Measurements from ENCODE around the gene LILRB5. TPM values are rescaled to one million over a fixed set of nuclear protein-coding genes. Genes with fewer than 3 reads are reported as not detected.
"Not testable (repeated sequence)": the region's sequence is repeated elsewhere in the genome, so short reads cannot be mapped to it uniquely, and the experiment has no call there.

LILRB5 gene
- total RNA-seq, 1 donor from 2014 or later = 12.3 TPM

GRCh38 chr19:54282686-54283470, 25.8 kb upstream of the LILRB5 start:
- intact Hi-C loops (cut with DNase I) = no loop called here
- Histone ChIP-seq H3K36me3 (no peaks in the 10 kb centered on the region), H3K27me3 (no peaks in the 10 kb centered on the region), H3K27ac (no peak overlapping the region), H3K4me3 (no peak overlapping the region), H3K9me3 (no peaks in the 10 kb centered on the region), H3K4me1 (no peaks in the 10 kb centered on the region)
- TF ChIP-seq POLR2AphosphoS5 (IDR thresholded peaks at IDR 0.05; ENCODE audit: insufficient read depth in 1 of 2, low read depth in 1 of 2) (no peak), CTCF (IDR thresholded peaks at IDR 0.05) (no peak), POLR2A (IDR thresholded peaks at IDR 0.05) (no peak)
- no peak for DNase-seq (ENCODE audit: extremely low spot score in 2 of 2)

DNA sequence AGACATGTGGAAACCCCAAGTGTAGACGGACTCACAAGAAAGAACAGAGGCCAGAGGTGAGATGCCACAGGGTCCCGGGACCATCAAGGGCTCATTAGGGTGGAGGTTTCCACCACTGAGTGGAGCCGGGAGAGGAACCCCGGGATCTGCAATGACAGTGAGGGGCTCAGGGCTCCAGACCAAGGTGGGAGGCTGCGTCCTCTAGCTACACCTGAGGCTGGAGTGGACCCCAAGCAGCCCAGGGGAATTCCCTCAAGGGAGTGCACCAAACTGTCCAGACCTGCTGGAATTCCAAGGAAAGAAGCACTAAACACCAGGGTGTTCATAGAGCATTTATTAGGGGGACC, 24.6 kb upstream of the LILRB5 start:
- DNase-seq (ENCODE audit: extremely low spot score in 2 of 2); intact Hi-C loops (cut with DNase I): not testable (repeated sequence)

DNA sequence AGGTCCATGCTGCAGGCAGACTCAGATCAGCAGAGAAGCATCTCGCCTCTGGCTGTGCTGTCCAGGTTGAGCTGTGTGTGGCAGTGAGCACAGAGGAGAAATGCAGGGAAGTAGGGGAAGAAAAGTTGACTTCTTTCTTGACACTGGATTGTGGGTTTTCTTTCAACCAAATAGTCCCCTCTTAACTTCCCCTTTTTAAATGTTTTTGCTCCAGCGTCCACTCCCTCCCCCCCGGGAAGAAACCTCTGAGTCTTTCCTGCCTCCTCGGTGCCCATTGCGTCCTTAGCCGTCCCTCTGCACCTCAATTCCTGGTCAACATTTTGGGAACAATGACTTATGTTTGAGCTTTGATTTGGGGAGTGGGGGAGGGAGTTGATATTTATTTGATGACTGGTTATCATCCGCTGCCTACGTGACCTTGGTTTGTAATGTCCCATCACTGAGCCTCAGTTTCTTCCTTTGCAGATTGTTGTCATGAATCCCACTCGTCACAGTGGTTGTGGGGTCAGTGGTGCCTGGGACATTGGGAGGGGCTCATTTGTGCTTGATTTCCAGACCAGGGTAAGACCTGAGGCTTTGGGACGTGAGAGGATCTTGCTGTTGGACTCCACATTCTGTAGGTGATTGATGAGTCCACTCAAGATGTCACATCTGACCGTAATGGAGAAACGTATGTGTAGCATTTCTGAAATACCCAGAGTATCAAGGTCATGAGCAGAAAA, 24.1 kb upstream of the LILRB5 start, which contains the start of gene LILRB2:
Gene LILRB2 (minus strand): TSS at position 104 of the 722 bp plus-strand sequence. CDS start 614 bp downstream, outside the sequence.
- intact Hi-C loops (cut with DNase I) = no loop called here
- Histone ChIP-seq H3K4me3 (no peak within 1 kb of the TSS), H3K27me3 (no peaks in the 10 kb centered on the region), H3K27ac (no peak within 1 kb of the TSS), H3K4me1 (no peaks in the 10 kb centered on the region), H3K9me3 (no peaks in the 10 kb centered on the region), H3K36me3 (no peaks in the 10 kb centered on the region)
- no peak for DNase-seq (ENCODE audit: extremely low spot score in 2 of 2)
- TF ChIP-seq POLR2A (IDR thresholded peaks at IDR 0.05) (no peak), POLR2AphosphoS5 (IDR thresholded peaks at IDR 0.05; ENCODE audit: insufficient read depth in 1 of 2, low read depth in 1 of 2) (no peak), CTCF (IDR thresholded peaks at IDR 0.05) (no peak)

More for the DNA sequence above, 24.6 kb upstream of the LILRB5 start:
- H3K4me3 ChIP-seq, H3K27ac ChIP-seq, H3K9me3 ChIP-seq, H3K36me3 ChIP-seq, H3K4me1 ChIP-seq, H3K27me3 ChIP-seq: not testable (repeated sequence)

DNA sequence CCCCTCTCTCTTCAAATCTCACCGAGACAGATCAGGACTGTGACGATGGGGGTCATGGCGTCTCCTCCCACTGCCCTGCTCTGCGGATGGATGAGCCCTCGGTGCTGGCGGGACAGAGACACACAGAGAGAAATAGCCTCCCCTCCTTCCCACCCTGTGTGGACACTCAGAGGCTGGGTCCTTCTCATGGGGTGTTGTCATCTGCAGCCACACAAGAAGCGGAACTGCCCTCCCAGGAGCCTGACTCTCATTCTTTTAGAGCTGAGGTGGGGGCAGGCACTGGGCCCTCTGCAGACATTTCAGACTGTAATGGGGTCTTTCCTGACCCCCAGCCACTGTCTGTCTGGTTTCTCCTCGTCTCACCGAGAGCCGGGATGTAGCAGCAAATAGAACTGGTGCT, 23.4 kb upstream of the LILRB5 start:
- H3K27ac ChIP-seq; H3K4me1 ChIP-seq; H3K27me3 ChIP-seq; intact Hi-C loops (cut with DNase I); DNase-seq (ENCODE audit: extremely low spot score in 2 of 2); H3K36me3 ChIP-seq; H3K4me3 ChIP-seq; H3K9me3 ChIP-seq: not testable (repeated sequence)

DNA sequence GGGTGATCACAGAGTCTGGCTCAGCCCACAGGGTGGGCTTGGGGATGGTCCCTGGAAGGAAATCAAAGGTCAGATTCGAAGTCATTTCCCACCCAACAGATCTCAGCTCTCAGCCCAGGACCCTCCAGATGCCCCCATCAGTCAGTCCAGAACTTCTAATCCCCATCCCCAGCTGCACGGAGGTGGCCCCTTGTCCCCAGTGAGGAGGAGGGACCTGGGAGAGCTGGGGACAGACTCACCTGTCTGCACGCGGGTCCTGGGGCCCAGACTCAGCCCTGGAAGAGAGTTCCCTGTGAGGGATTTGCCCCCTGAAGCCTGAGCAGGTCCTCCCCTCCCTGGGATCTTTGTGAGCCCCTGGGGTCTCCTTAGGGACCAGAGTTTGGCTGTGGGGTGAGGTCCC, 23.0 kb upstream of the LILRB5 start:
- not testable (repeated sequence) for DNase-seq (ENCODE audit: extremely low spot score in 2 of 2)

GRCh38 chr19:54279406-54279962, 22.4 kb upstream of the LILRB5 start:
- Histone ChIP-seq H3K27ac (no peak overlapping the region), H3K9me3 (no peaks in the 10 kb centered on the region), H3K36me3 (no peaks in the 10 kb centered on the region), H3K4me3 (no peak overlapping the region), H3K4me1 (no peaks in the 10 kb centered on the region), H3K27me3 (no peaks in the 10 kb centered on the region)
- no peak for DNase-seq (ENCODE audit: extremely low spot score in 2 of 2)
- intact Hi-C loops (cut with DNase I) = no loop called here
- TF ChIP-seq CTCF (IDR thresholded peaks at IDR 0.05) = no peak
- TF ChIP-seq POLR2A (IDR thresholded peaks at IDR 0.05) = no peak
- TF ChIP-seq POLR2AphosphoS5 (IDR thresholded peaks at IDR 0.05; ENCODE audit: insufficient read depth in 1 of 2, low read depth in 1 of 2) = no peak

More for the DNA sequence above, 23.0 kb upstream of the LILRB5 start:
- H3K27me3 ChIP-seq; intact Hi-C loops (cut with DNase I); H3K27ac ChIP-seq; H3K36me3 ChIP-seq; H3K9me3 ChIP-seq; H3K4me3 ChIP-seq; H3K4me1 ChIP-seq: not testable (repeated sequence)

DNA sequence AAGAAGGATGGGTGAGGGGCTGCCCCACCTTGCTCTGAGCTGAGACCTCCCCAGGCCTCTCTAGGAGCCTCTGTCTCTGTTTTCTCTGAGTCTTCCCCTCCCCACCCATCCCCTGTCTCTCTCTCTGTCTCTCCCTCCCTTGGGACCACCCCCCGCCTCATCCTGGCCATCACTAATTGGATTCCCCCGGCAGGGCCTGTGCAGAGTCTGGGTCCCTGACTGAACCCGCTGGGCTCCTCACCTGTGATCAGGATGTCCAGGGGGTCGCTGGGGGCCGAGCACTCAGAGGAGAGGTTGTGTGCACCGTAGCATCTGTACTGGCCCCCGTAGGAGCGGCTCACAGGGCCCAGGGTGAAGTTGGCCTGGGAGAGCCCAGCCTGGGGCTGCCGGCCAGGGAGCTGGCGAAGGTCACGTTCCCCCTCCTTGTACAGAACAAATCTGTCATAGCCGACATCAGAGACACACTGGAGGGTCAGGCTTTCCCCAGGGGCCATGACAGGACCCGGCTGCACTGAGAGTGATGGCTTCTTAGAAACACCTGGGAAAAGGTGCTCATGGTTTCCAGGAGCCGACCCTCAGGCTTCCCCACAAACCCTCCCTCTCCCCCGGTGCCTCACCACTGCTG, 21.6 kb upstream of the LILRB5 start:
- H3K36me3 ChIP-seq; H3K4me3 ChIP-seq; H3K4me1 ChIP-seq; H3K27ac ChIP-seq; DNase-seq (ENCODE audit: extremely low spot score in 2 of 2); H3K9me3 ChIP-seq; H3K27me3 ChIP-seq; intact Hi-C loops (cut with DNase I): not testable (repeated sequence)

DNA sequence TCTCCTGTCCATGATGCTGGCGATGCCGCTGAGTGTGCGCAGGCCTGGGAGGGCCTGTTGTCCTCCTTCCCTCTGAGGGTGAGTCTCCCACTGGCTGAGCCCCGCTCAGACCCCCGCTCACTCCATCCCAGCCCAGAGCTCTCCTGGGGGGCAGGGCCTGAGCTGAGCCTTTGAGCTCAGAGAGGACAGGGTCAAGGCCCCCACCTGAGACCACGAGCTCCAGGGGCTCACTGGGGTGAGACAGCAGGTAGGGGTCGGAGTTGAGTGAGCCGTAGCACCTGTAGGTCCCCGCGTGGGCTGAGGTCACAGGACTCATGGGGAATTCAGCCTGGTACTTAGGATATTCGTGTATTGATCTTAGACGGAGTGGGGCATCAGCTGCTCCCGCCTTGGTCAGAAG, 21.0 kb upstream of the LILRB5 start:
- H3K36me3 ChIP-seq; intact Hi-C loops (cut with DNase I); H3K27ac ChIP-seq; H3K4me3 ChIP-seq; H3K9me3 ChIP-seq; DNase-seq (ENCODE audit: extremely low spot score in 2 of 2); H3K4me1 ChIP-seq; H3K27me3 ChIP-seq: not testable (repeated sequence)

DNA sequence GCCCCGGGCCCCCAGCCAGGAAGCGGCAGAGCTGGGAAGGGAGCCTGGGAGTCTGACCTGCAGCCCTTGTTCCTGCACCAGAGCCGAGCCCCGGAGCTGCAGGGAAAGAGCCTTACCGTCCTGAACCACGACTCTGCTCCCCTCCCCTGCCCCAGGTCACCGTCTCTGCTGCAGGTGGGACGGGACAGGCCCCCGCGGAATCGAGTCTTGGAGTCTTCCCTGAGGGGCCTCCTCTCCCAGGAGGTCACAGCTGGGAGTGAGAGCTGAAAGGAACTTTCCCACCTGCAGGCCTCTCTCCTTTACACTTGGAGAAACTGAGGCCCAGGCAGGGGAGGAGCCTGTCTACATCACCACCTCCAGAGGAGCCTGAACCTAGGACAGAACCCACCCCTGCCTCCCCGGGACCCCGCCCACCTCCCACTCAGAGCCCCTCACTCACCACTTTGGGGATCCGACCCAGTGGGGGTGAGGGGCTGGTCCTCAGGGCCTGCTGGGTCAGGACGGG, 20.1 kb upstream of the LILRB5 start:
- H3K27ac ChIP-seq; DNase-seq (ENCODE audit: extremely low spot score in 2 of 2); H3K9me3 ChIP-seq; H3K36me3 ChIP-seq; H3K4me3 ChIP-seq; H3K4me1 ChIP-seq; H3K27me3 ChIP-seq; intact Hi-C loops (cut with DNase I): not testable (repeated sequence)
